Measurements from ENCODE around the gene CLIC3. TPM values are rescaled to one million over a fixed set of nuclear protein-coding genes. Genes with fewer than 3 reads are reported as not detected.

The CLIC3 gene
- total RNA-seq, 2 donors from 2014 or later = 3.6 to 15.4 TPM

- H3K9ac ChIP-seq (ENCODE audit: low read depth in 2 of 2, low read length in 2 of 2) = no peak overlapping the region
- H3K9me3 ChIP-seq = no peaks in the 10 kb centered on the region
- no peak for TF ChIP-seq CTCF (IDR thresholded peaks at IDR 0.05)
- no peaks in the 10 kb centered on the region for H3K27me3 ChIP-seq
- H3K36me3 ChIP-seq = no peaks in the 10 kb centered on the region
- intact Hi-C loops (cut with DNase I) = no loop called here
- H3K4me3 ChIP-seq = no peak overlapping the region
- peaks cover 32% of the 10 kb centered on the region for H3K4me1 ChIP-seq
- no peak for DNase-seq
- no peak overlapping the region for H3K27ac ChIP-seq
These were observed 33.6 kb upstream of the CLIC3 start for GRCh38 chr9:137030006-137030405.

DNA sequence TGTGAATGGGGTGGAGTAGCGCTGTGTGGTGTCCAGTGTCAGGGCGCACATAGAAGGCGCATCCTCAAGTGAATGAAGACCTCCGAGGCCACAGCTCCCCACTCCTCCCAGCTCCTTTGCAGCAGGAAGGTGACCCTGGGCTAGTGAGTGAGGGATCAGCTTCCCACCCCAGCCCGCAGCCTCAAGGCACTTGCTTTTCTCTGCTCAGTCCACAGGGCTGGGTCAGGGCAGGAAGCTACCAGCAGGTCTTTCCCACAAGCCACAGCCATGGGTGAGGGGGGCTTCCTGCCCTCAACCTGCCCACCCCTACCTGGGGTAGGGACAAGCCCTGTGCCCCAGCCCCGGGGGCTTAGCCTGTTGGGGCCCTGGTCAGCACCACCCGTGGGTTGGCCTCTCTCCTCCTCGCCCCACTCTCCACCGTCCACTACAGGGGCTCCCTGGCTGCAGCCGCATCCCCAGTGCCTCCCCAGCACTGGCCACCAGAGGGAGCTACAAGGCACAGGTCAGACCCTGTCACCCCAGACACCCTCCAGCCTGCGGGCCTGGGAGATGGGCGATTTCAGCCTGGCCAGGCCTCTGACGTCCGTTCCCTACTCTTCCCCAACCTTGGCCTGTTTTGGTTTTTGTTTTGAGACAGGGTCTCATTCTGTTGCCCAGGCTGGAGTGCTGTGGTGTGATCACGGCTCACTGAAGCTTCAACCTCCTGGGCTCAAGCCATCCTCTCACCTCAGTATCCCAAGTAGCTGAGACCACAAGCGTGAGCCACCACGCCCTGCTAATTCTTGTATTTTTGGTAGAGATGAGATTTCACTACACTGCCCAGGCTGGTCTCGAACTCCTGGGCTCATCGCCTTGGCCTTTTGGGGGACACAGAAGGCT, 32.9 kb upstream of the CLIC3 start:
- intact Hi-C loops (cut with DNase I) = loop anchor here (2.0 kb wide), 1 partner anchor 84 kb away; the partner anchor contains the start of genes C8G and FBXW5

GRCh38 chr9:137028263-137029057, 32.1 kb upstream of the CLIC3 start:
- Histone ChIP-seq H3K4me1 (peaks cover 24% of the 10 kb centered on the region), H3K4me3 (peak overlapping the region; percentile 52), H3K27me3 (no peaks in the 10 kb centered on the region), H3K9me3 (no peaks in the 10 kb centered on the region), H3K9ac (ENCODE audit: low read depth in 2 of 2, low read length in 2 of 2) (peak overlapping the region; percentile 71 to 78), H3K36me3 (no peaks in the 10 kb centered on the region), H3K27ac (peak overlapping the region; percentile 46)
- peak; percentile 25 for TF ChIP-seq CTCF (IDR thresholded peaks at IDR 0.05)
- DNase-seq = peak; percentile 83
- intact Hi-C loops (cut with DNase I) = loop anchor here (2.0 kb wide), 1 partner anchor 84 kb away; the partner anchor contains the start of genes C8G and FBXW5

More for the DNA sequence above, 32.9 kb upstream of the CLIC3 start:
- Histone ChIP-seq H3K9me3 (no peaks in the 10 kb centered on the region), H3K27ac (peak overlapping the region; percentile 46), H3K4me1 (peaks cover 25% of the 10 kb centered on the region), H3K27me3 (no peaks in the 10 kb centered on the region), H3K4me3 (peak overlapping the region; percentile 52), H3K9ac (ENCODE audit: low read depth in 2 of 2, low read length in 2 of 2) (peak overlapping the region in 1 of 2 donors; percentile 52), H3K36me3 (no peaks in the 10 kb centered on the region)
- peak; percentile 87 for DNase-seq
- TF ChIP-seq CTCF (IDR thresholded peaks at IDR 0.05) = peak; percentile 91

- no peak for TF ChIP-seq CTCF (IDR thresholded peaks at IDR 0.05)
- peak within 1 kb of the TSS; percentile 46 for H3K27ac ChIP-seq
- H3K4me1 ChIP-seq = peaks cover 29% of the 10 kb centered on the region
- no peak for DNase-seq
- H3K4me3 ChIP-seq = peak within 1 kb of the TSS; percentile 52
- H3K36me3 ChIP-seq = no peaks in the 10 kb centered on the region
- peak within 1 kb of the TSS; percentile 71 to 78 for H3K9ac ChIP-seq (ENCODE audit: low read depth in 2 of 2, low read length in 2 of 2)
- H3K27me3 ChIP-seq = no peaks in the 10 kb centered on the region
- no peaks in the 10 kb centered on the region for H3K9me3 ChIP-seq
- intact Hi-C loops (cut with DNase I) = loop anchor here (2.0 kb wide), 1 partner anchor 83 kb away; the partner anchor contains the start of genes C8G and FBXW5
These were observed 31.2 kb upstream of the CLIC3 start, which contains the start of gene ABCA2 for GRCh38 chr9:137027369-137028262. Gene ABCA2 (minus strand): TSS chr9:137028237. CDS start chr9:137028140, 97 bp downstream.
